Activated CD4-positive, alpha-beta T cell treated with anti-CD3 and anti-CD28 coated beads, Interleukin-2, amount 10 ng/mL, durations not matched to agents 24 days and 14 days (primary cell): Measurements from ENCODE around the gene AR. TPM values are rescaled to one million over a fixed set of nuclear protein-coding genes. Genes with fewer than 3 reads are reported as not detected.

Experiments used
- DNase-seq: peaks from one replicate; pipeline ENCODE4 v3.0.0; 2022
- H3K27ac Mint-ChIP-seq: one replicate; pipeline ENCODE4 v1.8.0; 2022; ENCODE audit warnings: mild to moderate bottlenecking, mixed read lengths
- H3K27me3 Mint-ChIP-seq: one replicate; pipeline ENCODE4 v1.8.0; 2022; ENCODE audit warnings: mixed read lengths
- H3K36me3 Mint-ChIP-seq: one replicate; pipeline ENCODE4 v1.8.0; 2022; ENCODE audit warnings: low read depth, mild to moderate bottlenecking, mixed read lengths
- H3K4me1 Mint-ChIP-seq: one replicate; pipeline ENCODE4 v1.8.0; 2021; ENCODE audit warnings: mixed read lengths
- H3K4me3 Mint-ChIP-seq: one replicate; pipeline ENCODE4 v1.8.0; 2022; ENCODE audit warnings: mild to moderate bottlenecking, moderate library complexity, mixed read lengths
- H3K9me3 Mint-ChIP-seq: one replicate; pipeline ENCODE4 v1.8.0; 2021; ENCODE audit warnings: mixed read lengths
- intact Hi-C: fragments of 100-400 bp; cut with micrococcal nuclease; formaldehyde crosslinking; loops from one replicate; pipeline ENCODE4 v1.15.1; 2023
- total RNA-seq: library from RNA; stranded (reverse); gene quantifications from 2 replicates; pipeline ENCODE4 v1.2.3, GENCODE V29; 2022

AR gene, protein sequence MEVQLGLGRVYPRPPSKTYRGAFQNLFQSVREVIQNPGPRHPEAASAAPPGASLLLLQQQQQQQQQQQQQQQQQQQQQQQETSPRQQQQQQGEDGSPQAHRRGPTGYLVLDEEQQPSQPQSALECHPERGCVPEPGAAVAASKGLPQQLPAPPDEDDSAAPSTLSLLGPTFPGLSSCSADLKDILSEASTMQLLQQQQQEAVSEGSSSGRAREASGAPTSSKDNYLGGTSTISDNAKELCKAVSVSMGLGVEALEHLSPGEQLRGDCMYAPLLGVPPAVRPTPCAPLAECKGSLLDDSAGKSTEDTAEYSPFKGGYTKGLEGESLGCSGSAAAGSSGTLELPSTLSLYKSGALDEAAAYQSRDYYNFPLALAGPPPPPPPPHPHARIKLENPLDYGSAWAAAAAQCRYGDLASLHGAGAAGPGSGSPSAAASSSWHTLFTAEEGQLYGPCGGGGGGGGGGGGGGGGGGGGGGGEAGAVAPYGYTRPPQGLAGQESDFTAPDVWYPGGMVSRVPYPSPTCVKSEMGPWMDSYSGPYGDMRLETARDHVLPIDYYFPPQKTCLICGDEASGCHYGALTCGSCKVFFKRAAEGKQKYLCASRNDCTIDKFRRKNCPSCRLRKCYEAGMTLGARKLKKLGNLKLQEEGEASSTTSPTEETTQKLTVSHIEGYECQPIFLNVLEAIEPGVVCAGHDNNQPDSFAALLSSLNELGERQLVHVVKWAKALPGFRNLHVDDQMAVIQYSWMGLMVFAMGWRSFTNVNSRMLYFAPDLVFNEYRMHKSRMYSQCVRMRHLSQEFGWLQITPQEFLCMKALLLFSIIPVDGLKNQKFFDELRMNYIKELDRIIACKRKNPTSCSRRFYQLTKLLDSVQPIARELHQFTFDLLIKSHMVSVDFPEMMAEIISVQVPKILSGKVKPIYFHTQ
- total RNA-seq: 0.05 TPM in 1 of 2 replicates, not detected in the other

DNA sequence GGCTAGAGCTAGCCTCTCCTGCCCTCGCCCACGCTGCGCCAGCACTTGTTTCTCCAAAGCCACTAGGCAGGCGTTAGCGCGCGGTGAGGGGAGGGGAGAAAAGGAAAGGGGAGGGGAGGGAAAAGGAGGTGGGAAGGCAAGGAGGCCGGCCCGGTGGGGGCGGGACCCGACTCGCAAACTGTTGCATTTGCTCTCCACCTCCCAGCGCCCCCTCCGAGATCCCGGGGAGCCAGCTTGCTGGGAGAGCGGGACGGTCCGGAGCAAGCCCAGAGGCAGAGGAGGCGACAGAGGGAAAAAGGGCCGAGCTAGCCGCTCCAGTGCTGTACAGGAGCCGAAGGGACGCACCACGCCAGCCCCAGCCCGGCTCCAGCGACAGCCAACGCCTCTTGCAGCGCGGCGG lies at the start of gene AR:
AR (plus strand) TSS at position 204 of the 400 bp plus-strand sequence. CDS start 1,126 bp downstream, outside the sequence.
- Mint-ChIP-seq H3K27ac (no peak within 1 kb of the TSS), H3K4me1 (no peaks in the 10 kb centered on the region), H3K27me3 (peaks cover 37% of the 10 kb centered on the region), H3K36me3 (no peaks in the 10 kb centered on the region), H3K4me3 (peak within 1 kb of the TSS; percentile 32), H3K9me3 (no peaks in the 10 kb centered on the region)
- intact Hi-C loops: no loop called here
- no peak for DNase-seq

DNA sequence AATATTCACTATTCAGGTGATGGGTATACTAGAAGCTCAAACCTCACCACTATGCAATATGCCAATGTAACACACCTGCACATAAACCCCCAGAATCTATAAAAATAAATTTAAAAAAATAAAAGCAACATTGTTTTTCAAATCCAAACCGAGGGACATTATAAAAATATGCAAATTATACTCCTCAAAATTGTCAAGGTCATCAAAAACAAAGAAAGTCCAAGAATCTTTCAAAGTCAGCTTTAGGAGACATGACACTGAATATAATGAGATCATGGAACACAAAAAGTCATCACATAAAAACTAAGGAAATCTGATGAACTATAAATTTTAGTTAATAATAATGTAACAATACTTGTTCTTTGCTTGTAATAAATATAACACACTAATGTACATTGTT lies 43.2 kb upstream of the AR start:
- H3K9me3 Mint-ChIP-seq: no peaks in the 10 kb centered on the region
- no peaks in the 10 kb centered on the region for H3K27me3 Mint-ChIP-seq
- no peaks in the 10 kb centered on the region for H3K36me3 Mint-ChIP-seq
- H3K27ac Mint-ChIP-seq: no peak overlapping the region
- H3K4me3 Mint-ChIP-seq: no peak overlapping the region
- intact Hi-C loops: no loop called here
- no peak for DNase-seq
- H3K4me1 Mint-ChIP-seq: no peaks in the 10 kb centered on the region

DNA sequence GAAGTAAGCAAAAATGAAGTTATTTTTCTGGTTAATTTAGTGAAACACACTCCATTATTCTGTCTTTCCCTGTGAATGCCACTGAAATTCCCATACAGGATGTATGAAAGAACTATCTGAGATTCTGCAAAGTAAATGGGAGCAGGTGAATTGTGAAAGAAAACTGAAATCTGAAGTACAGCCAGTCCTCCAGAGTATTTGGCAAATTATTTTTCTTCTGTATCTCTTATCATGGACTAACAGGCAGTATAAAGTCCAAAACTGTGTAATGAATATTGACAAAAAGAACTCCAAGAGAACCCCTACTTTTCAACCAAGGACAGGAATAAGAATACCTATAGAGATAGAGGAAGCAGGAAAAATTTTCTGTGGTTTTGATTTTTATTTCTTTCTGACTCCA lies 40.8 kb upstream of the AR start:
- intact Hi-C loops: no loop called here
- DNase-seq: no peak
- no peak overlapping the region for H3K27ac Mint-ChIP-seq
- H3K36me3 Mint-ChIP-seq: no peaks in the 10 kb centered on the region
- H3K4me1 Mint-ChIP-seq: no peaks in the 10 kb centered on the region
- no peaks in the 10 kb centered on the region for H3K27me3 Mint-ChIP-seq
- H3K4me3 Mint-ChIP-seq: no peak overlapping the region
- H3K9me3 Mint-ChIP-seq: peaks cover 2% of the 10 kb centered on the region

DNA sequence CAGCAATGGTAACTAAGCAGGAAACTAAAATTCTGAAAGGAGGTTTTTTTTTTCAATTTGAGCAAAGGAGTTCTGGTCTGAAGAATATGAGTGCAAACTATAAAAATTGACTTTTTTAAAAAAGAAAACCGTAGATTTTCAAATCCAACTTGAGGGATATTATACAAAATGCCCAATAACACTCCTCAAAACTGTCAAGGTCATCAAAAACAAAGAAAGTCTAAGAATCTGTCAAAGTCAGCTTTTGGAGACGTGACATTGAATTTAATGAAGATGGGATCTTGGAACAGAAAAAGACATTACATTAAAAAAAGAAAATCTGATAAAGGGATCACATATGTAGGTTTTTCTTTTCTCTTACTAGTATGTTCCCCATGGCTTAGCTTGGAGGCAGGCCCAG lies 40.4 kb upstream of the AR start:
- Mint-ChIP-seq H3K27ac (no peak overlapping the region), H3K4me3 (no peak overlapping the region), H3K4me1 (no peaks in the 10 kb centered on the region), H3K27me3 (no peaks in the 10 kb centered on the region), H3K9me3 (peaks cover 2% of the 10 kb centered on the region), H3K36me3 (no peaks in the 10 kb centered on the region)
- no peak for DNase-seq
- intact Hi-C loops: no loop called here

DNA sequence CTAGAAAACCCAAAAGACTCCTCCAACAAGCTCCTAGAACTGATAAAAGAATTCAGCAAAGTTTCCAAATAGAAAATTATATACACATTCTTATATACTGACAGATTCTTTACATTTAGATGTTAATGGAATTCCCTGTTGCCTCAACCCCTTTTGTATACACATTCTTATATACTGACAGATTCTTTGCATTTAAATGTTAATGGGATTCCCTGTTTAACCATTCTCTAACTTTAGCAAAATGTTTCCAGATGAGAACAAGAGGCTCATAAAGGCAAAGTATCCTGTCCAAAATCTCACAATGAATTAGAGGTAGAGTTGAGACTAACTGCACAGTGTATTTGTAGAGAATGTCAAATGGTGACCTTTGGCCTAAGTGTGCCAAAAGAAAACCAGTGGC lies 23.1 kb upstream of the AR start:
- intact Hi-C loops: no loop called here
- no peak overlapping the region for H3K4me3 Mint-ChIP-seq
- no peaks in the 10 kb centered on the region for H3K27me3 Mint-ChIP-seq
- no peaks in the 10 kb centered on the region for H3K36me3 Mint-ChIP-seq
- H3K9me3 Mint-ChIP-seq: no peaks in the 10 kb centered on the region
- no peaks in the 10 kb centered on the region for H3K4me1 Mint-ChIP-seq
- no peak for DNase-seq
- H3K27ac Mint-ChIP-seq: no peak overlapping the region

DNA sequence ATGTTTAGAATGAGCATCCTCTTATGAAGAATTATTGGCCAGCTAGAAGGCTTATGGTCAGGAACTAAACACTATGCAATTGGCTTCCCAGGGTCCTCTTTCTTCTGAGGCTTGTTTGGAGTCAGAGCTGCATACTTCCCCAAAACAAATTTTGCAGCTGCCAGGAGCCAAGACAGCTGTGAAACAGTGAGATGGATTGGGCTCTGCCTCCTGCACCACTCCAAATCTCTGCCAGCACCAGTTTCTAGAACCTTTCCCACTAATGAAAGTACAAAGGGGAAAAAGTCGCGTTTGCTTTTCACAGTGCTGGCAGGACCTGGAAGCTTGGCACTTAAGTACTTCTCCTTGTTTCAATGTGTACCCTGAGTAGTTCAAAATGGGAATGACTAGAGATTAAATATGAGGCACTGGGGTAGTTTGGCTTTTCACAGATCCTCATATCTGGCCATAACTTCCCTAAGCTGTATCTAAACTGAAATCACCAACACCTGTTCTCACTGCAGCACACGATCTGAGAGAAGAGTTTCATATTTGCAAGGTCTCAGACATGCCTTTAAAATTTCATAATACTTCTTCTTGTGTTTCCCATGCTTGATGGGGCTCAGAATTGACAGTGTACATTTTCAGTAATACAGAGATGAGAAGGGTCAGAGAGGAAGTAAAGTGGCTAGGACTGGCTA lies 20.7 kb upstream of the AR start:
- intact Hi-C loops: no loop called here
- Mint-ChIP-seq H3K27me3 (no peaks in the 10 kb centered on the region), H3K36me3 (no peaks in the 10 kb centered on the region), H3K27ac (no peak overlapping the region), H3K9me3 (no peaks in the 10 kb centered on the region), H3K4me3 (no peak overlapping the region), H3K4me1 (no peaks in the 10 kb centered on the region)
- DNase-seq: no peak

DNA sequence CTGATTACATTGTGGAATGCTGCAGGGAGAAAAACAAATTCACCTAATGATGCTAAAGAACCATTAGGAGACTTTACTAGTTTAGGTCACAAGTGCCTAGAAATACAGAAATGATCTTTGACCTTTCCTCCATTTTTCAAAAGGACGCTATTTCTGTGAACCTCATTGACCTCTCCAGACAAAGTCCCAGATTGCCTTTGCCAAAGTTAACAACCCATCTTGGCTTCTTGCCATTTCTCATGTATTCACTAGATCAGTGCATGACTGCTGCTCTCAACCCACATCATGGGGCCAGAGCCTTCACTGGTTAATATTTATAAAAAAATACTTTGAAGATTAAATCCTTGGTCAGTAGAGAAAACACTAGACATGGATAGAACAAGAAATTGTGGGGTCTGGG lies 19.9 kb upstream of the AR start:
- Mint-ChIP-seq H3K36me3 (no peaks in the 10 kb centered on the region), H3K4me3 (no peak overlapping the region), H3K4me1 (no peaks in the 10 kb centered on the region), H3K9me3 (no peaks in the 10 kb centered on the region), H3K27me3 (no peaks in the 10 kb centered on the region), H3K27ac (no peak overlapping the region)
- intact Hi-C loops: no loop called here
- DNase-seq: no peak

DNA sequence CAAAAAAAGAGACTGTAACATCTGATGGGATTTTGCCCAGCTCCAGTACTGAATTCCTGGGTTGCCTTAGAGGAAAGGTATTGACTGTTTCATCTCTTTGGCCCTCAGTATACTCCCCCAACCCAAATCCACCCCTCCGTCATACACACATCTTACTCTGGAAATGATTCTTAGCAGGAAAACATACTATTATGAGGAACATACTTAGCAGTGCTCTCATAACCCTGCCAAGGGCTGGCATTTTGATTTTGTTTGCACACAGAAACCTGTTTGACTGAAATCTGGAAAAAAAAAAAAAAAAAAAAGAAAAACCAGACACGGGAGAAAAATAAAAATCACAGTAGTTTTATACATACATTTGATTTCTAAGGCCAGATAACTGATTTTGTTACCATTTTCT lies 19.4 kb upstream of the AR start:
- intact Hi-C loops: no loop called here
- H3K9me3 Mint-ChIP-seq: no peaks in the 10 kb centered on the region
- no peaks in the 10 kb centered on the region for H3K27me3 Mint-ChIP-seq
- no peak for DNase-seq
- H3K27ac Mint-ChIP-seq: no peak overlapping the region
- no peak overlapping the region for H3K4me3 Mint-ChIP-seq
- H3K36me3 Mint-ChIP-seq: no peaks in the 10 kb centered on the region
- no peaks in the 10 kb centered on the region for H3K4me1 Mint-ChIP-seq

DNA sequence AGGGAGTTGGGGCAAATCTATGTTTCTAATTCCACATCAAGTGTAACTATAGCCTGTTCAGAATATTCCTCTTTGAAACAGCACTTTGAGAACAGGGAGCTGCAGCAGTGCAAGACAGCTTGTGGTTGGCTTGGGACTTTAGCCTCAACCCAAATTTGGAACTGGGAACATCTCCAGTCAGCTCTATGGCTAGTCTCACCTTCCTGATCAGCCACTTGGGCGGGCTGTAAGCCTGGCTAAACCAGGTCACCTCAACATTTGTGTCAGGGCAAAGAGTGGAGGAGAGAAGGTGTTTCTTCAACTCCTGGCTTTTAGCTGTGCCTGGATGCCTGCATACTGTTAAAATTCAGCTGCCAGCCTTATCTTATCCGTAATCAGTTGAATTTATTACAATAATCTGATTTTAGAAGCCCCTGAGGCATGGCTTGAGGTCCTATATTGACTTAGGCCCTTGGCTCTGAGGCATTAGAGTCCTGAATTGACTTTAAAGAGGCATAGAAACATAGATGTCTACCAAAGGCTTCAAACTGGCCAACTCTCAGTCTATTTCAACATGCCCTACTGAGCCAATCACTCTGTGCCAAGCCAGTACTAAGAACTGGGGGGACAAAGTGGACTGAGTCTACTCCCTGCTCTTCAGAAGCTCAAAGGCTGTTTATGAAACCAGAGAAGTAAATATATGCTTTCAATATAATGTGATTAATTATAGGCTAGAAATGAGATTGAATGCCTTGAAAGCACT lies 18.7 kb upstream of the AR start:
- intact Hi-C loops: no loop called here
- no peaks in the 10 kb centered on the region for H3K9me3 Mint-ChIP-seq
- H3K27ac Mint-ChIP-seq: no peak overlapping the region
- no peak for DNase-seq
- H3K4me3 Mint-ChIP-seq: no peak overlapping the region
- H3K36me3 Mint-ChIP-seq: no peaks in the 10 kb centered on the region
- H3K4me1 Mint-ChIP-seq: no peaks in the 10 kb centered on the region
- H3K27me3 Mint-ChIP-seq: no peaks in the 10 kb centered on the region

DNA sequence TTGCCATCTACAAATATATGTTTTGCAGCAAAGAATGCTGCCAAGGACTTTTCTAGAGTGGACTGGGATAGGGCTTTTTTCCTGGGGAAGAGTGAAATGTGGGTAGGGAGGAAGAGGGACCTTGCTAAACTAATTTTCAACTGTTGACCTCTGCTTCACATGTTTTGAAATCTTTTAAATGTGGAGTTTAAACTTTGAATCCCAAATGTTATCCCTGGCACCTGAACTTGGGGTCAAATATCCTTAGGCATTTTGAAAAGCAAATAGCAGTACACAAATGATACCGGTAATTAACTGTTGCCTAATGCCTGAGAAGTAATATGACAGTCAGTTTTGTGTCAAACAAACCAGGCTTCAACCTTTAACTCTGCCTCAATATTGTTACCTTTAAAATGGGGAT lies 7.3 kb upstream of the AR start:
- H3K27ac Mint-ChIP-seq: no peak overlapping the region
- intact Hi-C loops: no loop called here
- no peaks in the 10 kb centered on the region for H3K4me1 Mint-ChIP-seq
- H3K36me3 Mint-ChIP-seq: no peaks in the 10 kb centered on the region
- DNase-seq: no peak
- no peak overlapping the region for H3K4me3 Mint-ChIP-seq
- H3K9me3 Mint-ChIP-seq: no peaks in the 10 kb centered on the region
- peaks cover 5% of the 10 kb centered on the region for H3K27me3 Mint-ChIP-seq

DNA sequence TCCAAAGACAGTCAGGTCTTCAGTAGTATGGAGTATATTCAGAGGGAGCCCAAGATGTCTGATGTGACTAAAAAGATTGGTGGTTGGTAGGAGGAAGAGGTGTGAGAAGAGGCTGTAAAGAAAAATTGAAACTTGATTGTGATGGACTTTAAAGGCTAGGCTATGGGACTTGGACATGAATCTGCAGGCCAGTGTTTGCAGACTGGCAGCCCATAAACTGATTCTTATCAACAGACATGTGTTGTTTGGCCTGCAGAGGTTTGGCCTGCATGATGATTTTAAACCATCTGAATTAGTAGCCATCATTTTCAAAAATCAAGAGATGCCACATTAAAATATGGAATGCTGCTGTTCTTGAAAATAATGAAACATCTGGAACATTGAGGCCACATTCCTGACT lies 5.4 kb upstream of the AR start:
- no peak for DNase-seq
- no peak overlapping the region for H3K4me3 Mint-ChIP-seq
- no peak overlapping the region for H3K27ac Mint-ChIP-seq
- peaks cover 13% of the 10 kb centered on the region for H3K27me3 Mint-ChIP-seq
- intact Hi-C loops: no loop called here
- H3K4me1 Mint-ChIP-seq: no peaks in the 10 kb centered on the region
- H3K9me3 Mint-ChIP-seq: no peaks in the 10 kb centered on the region
- no peaks in the 10 kb centered on the region for H3K36me3 Mint-ChIP-seq

DNA sequence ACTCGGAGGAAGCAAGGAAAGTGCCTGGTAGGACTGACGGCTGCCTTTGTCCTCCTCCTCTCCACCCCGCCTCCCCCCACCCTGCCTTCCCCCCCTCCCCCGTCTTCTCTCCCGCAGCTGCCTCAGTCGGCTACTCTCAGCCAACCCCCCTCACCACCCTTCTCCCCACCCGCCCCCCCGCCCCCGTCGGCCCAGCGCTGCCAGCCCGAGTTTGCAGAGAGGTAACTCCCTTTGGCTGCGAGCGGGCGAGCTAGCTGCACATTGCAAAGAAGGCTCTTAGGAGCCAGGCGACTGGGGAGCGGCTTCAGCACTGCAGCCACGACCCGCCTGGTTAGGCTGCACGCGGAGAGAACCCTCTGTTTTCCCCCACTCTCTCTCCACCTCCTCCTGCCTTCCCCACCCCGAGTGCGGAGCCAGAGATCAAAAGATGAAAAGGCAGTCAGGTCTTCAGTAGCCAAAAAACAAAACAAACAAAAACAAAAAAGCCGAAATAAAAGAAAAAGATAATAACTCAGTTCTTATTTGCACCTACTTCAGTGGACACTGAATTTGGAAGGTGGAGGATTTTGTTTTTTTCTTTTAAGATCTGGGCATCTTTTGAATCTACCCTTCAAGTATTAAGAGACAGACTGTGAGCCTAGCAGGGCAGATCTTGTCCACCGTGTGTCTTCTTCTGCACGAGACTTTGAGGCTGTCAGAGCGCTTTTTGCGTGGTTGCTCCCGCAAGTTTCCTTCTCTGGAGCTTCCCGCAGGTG lies 637 bp downstream of the AR start:
- Mint-ChIP-seq H3K27ac (no peak overlapping the region), H3K9me3 (no peaks in the 10 kb centered on the region), H3K36me3 (no peaks in the 10 kb centered on the region), H3K27me3 (peaks cover 39% of the 10 kb centered on the region), H3K4me3 (peak overlapping the region; percentile 32), H3K4me1 (no peaks in the 10 kb centered on the region)
- intact Hi-C loops: no loop called here
- DNase-seq: no peak
